GM13976 (cell line): ENCODE measurements around the gene HDDC2.

Source experiments
- DNase-seq: peaks from one replicate; pipeline ENCODE4 v3.0.0; 2012; ENCODE audit warnings: low spot score
- CTCF ChIP-seq: IDR thresholded peaks from 2 replicates; pipeline ENCODE4 v1.5.1; 2012; ENCODE audit warnings: borderline replicate concordance, mild to moderate bottlenecking; ENCODE audit not compliant: insufficient read depth; ENCODE audit errors: extremely low read depth, missing control alignments, control extremely low read depth
- in situ Hi-C: fragments of 300-500 bp; cut with MboI; formaldehyde crosslinking; loops from one replicate; pipeline ENCODE4 v1.12.0; 2022; ENCODE audit warnings: low sequenced_read_pairs, mixed read lengths, inconsistent platforms; ENCODE audit not compliant: unreplicated experiment

The HDDC2 gene

GRCh38 chr6:125232466-125232865 lies 69.3 kb downstream of the HDDC2 start:
- in situ Hi-C loops, result no loop called here
- no peak for TF ChIP-seq CTCF
- no peak for DNase-seq

GRCh38 chr6:125231574-125232343 lies 70.0 kb downstream of the HDDC2 start:
- no peak for TF ChIP-seq CTCF
- in situ Hi-C loops, result no loop called here
- no peak for DNase-seq

GRCh38 chr6:125231133-125231532 lies 70.6 kb downstream of the HDDC2 start:
- DNase-seq, result no peak
- in situ Hi-C loops, result no loop called here
- TF ChIP-seq CTCF, result no peak

- no peak for DNase-seq
These were observed 71.1 kb downstream of the HDDC2 start for GRCh38 chr6:125230674-125231073.

GRCh38 chr6:125228981-125229479 lies 72.7 kb downstream of the HDDC2 start:
- TF ChIP-seq CTCF, result no peak
- in situ Hi-C loops, result no loop called here
- no peak for DNase-seq

More at GRCh38 chr6:125230674-125231073, 71.1 kb downstream of the HDDC2 start:
- in situ Hi-C loops, result no loop called here
- TF ChIP-seq CTCF, result no peak

GRCh38 chr6:125227244-125227643 lies 74.5 kb downstream of the HDDC2 start:
- no peak for DNase-seq
- in situ Hi-C loops, result no loop called here
- no peak for TF ChIP-seq CTCF
